GM12878 (cell line): ENCODE measurements around the gene MYT1. TPM values are rescaled to one million over a fixed set of nuclear protein-coding genes. Genes with fewer than 3 reads are reported as not detected.
A peak's percentile ranks its signal among the peaks of the same experiment; 100 is the strongest.

Experiments used
- ATAC-seq: fragments of 200-7000 bp; cut with Tn5 transposase; 3 replicates; pipeline ENCODE4 v1.9.1; 2020; ENCODE audit warnings: mild to moderate bottlenecking, moderate library complexity
- BruUV-seq: library from RNA; stranded (reverse); fragments of 400-500 nt; replicated peaks from 2 replicates; lab custom pipeline; 2021; lab: Mats Ljungman, UMichigan
- CTCF ChIA-PET: fragments of 300-600 bp; sonication (Branson Sonifier 250); formaldehyde crosslinking; extraction: SDS; loops from one replicate; lab custom pipeline; 2021; ENCODE audit warnings: inconsistent platforms; lab: Yijun Ruan, JAX
- POLR2A ChIA-PET: fragments of 350-600 bp; formaldehyde crosslinking; extraction: SDS; loops from one replicate; lab custom pipeline; 2021; ENCODE audit warnings: inconsistent platforms; lab: Charles Lee
- RAD21 ChIA-PET: fragments of 300-600 bp; sonication (Branson Sonifier 250); formaldehyde crosslinking; loops from one replicate; lab custom pipeline; 2023; ENCODE audit warnings: antibody characterized with exemption; ENCODE audit not compliant: unreplicated experiment; lab: Charles Lee
- SMC1A ChIA-PET: fragments of 300-600 bp; sonication (Branson Sonifier 250); formaldehyde crosslinking; loops from one replicate; lab custom pipeline; 2023; ENCODE audit not compliant: unreplicated experiment, uncharacterized antibody; lab: Charles Lee
- DNase-seq: peaks from one replicate; pipeline ENCODE4 v3.0.0-alpha.2; 2011; ENCODE audit warnings: low read depth, low spot score
- FAIRE-seq: peaks from 3 replicates; lab custom pipeline; 2011; peaks lifted over from hg19 to GRCh38; lab: Jason Lieb, UNC
- H2AFZ ChIP-seq: 2 replicates; pipeline ENCODE4 v1.6.0; 2011; ENCODE audit warnings: low read depth, low read length, control low read depth; ENCODE audit not compliant: control insufficient read depth
- H3K27ac ChIP-seq: 2 replicates; pipeline ENCODE4 v1.5.1; 2011; ENCODE audit warnings: control low read depth; ENCODE audit not compliant: control insufficient read depth, insufficient read depth
- H3K27me3 ChIP-seq, 2 experiments: replicated peaks in 1 of 2; 2 replicates each; pipeline versions ENCODE4 v1.6.0 to v1.6.1; 2011; ENCODE audit warnings: low read length in 1 of 2; ENCODE audit not compliant: control insufficient read depth in 2 of 2, insufficient read depth in 2 of 2
- H3K36me3 ChIP-seq, 2 experiments: 2 replicates each; pipeline ENCODE4 v1.5.1; 2011; ENCODE audit warnings: low read length in 1 of 2; ENCODE audit not compliant: control insufficient read depth in 2 of 2, insufficient read depth in 2 of 2
- H3K4me1 ChIP-seq: 2 replicates; pipeline ENCODE4 v1.6.1; 2011; ENCODE audit warnings: mild to moderate bottlenecking, low read length, moderate library complexity, mixed read lengths; ENCODE audit not compliant: control insufficient read depth, insufficient read depth
- H3K4me2 ChIP-seq: 2 replicates; pipeline ENCODE4 v1.6.0; 2011; ENCODE audit warnings: control low read depth; ENCODE audit not compliant: control insufficient read depth, insufficient read depth
- H3K4me3 ChIP-seq: fragments of 200-600 bp; sonication (generic); 2 replicates; pipeline ENCODE4 v1.5.1; 2016
- H3K79me2 ChIP-seq: 2 replicates; pipeline ENCODE4 v1.6.0; 2011; ENCODE audit warnings: low read length; ENCODE audit not compliant: control insufficient read depth, insufficient read depth
- H3K9ac ChIP-seq: 2 replicates; pipeline ENCODE4 v1.8.0; 2011; ENCODE audit warnings: low read length, control low read depth, mixed read lengths; ENCODE audit not compliant: control insufficient read depth, insufficient read depth
- H3K9me3 ChIP-seq: replicated peaks from 3 replicates; pipeline ENCODE4 v1.5.1; 2011; ENCODE audit warnings: mild to moderate bottlenecking, low read length; ENCODE audit not compliant: control insufficient read depth, insufficient read depth
- H4K20me1 ChIP-seq: 2 replicates; pipeline ENCODE4 v1.6.0; 2011; ENCODE audit not compliant: control insufficient read depth, insufficient read depth
- E2F8 ChIP-seq: fragments of 450-650 bp; IDR thresholded peaks from 2 replicates; pipeline ENCODE4 v1.6.1; 2018; ENCODE audit warnings: mild to moderate bottlenecking, low read depth, moderate library complexity; ENCODE audit not compliant: partially characterized antibody
- EED ChIP-seq: sonication (generic); IDR thresholded peaks from 2 replicates; pipeline ENCODE4 v1.6.1; 2016; ENCODE audit warnings: antibody characterized with exemption, low read depth
- KLF5 ChIP-seq: fragments of 450-650 bp; IDR thresholded peaks from 2 replicates; pipeline ENCODE4 v1.6.1; 2014; ENCODE audit warnings: mild to moderate bottlenecking; ENCODE audit not compliant: partially characterized antibody
- MEF2B ChIP-seq: fragments of 450-650 bp; IDR thresholded peaks from 2 replicates; pipeline ENCODE4 v1.6.1; 2018; ENCODE audit warnings: mild to moderate bottlenecking, moderate library complexity; ENCODE audit not compliant: partially characterized antibody, poor library complexity, severe bottlenecking
- NFYB ChIP-seq: IDR thresholded peaks from 2 replicates; pipeline ENCODE4 v1.6.1; 2011; ENCODE audit warnings: low read depth, mild to moderate bottlenecking, low read length, improper control_type of control experiment, moderate library complexity; ENCODE audit not compliant: insufficient read depth
- SMAD5 ChIP-seq: IDR thresholded peaks from 2 replicates; pipeline ENCODE4 v1.6.1; 2016; ENCODE audit warnings: antibody characterized with exemption, low read depth
- SMC3 ChIP-seq: IDR thresholded peaks from 2 replicates; pipeline ENCODE4 v1.6.1; 2011; ENCODE audit warnings: low read length, improper control_type of control experiment, borderline replicate concordance
- SUZ12 ChIP-seq: fragments of 200-600 bp; sonication (generic); IDR thresholded peaks from one replicate; pipeline ENCODE4 v1.6.1; 2018; ENCODE audit warnings: antibody characterized with exemption, mild to moderate bottlenecking; ENCODE audit not compliant: unreplicated experiment
- TARDBP ChIP-seq: IDR thresholded peaks from 2 replicates; pipeline ENCODE4 v1.6.1; 2016; ENCODE audit warnings: borderline replicate concordance
- TBL1XR1 ChIP-seq: IDR thresholded peaks from 2 replicates; pipeline ENCODE4 v1.6.1; 2012; ENCODE audit warnings: low read depth, low read length, improper control_type of control experiment
- WGBS: methylation state at CpG from one replicate; pipeline ENCODE4 v1.1.6; 2016; ENCODE audit warnings: low lambda C conversion rate; ENCODE audit not compliant: insufficient replicate concordance, insufficient coverage; ENCODE audit errors: missing lambda C conversion rate; 5-methylcytosine and 5-hydroxymethylcytosine counted together
- in situ Hi-C: fragments of 300-500 bp; cut with MboI; formaldehyde crosslinking; loops from 9 replicates; pipeline ENCODE4 v1.14.3; 2018; ENCODE audit warnings: mixed read lengths
- intact Hi-C: fragments of 100-400 bp; cut with micrococcal nuclease; formaldehyde crosslinking; loops from one replicate; pipeline ENCODE4 v1.14.2; 2022; ENCODE audit not compliant: unreplicated experiment
- polyA plus RNA-seq, 11 experiments: library from polyadenylated mRNA; depleted of rRNA in 4 of 11; unstranded in 6 of 11; stranded (reverse) in 5 of 11; fragments of >200 nt; fragmentation: Nextera tagmentation in 4 of 11; fragmentation: Illumina TruSeq in 1 of 11; extraction: Ambion mirVana in 4 of 11; extraction: Trizol in 1 of 11; gene quantifications; 1 replicate in 1 of 11; 2 replicates in 10 of 11; pipeline versions ENCODE4 v1.2.1 to v1.2.3, GENCODE V29; 2011 to 2016; ENCODE audit warnings: inconsistent platforms in 2 of 11, missing spikeins in 2 of 11, low read depth in 1 of 11
- total RNA-seq, 4 experiments: library from RNA; depleted of rRNA in 3 of 4; stranded (reverse); fragments of >200 nt in 3 of 4; fragmentation: Illumina TruSeq in 1 of 4; extraction: Trizol in 1 of 4; gene quantifications; 2 replicates each; pipeline versions ENCODE4 v1.2.1 to v1.2.3, GENCODE V29; 2013 to 2021

MYT1 gene
- total and polyA plus RNA-seq, 10 of the 15 experiments (the other 5 are each of a cell fraction or from before 2014, with no cell fraction given) = 0.01 to 0.10 TPM; not detected in 8

GRCh38 chr20:64201653-64202052, 37.4 kb downstream of the MYT1 start:
- 9% methylated on average over 13 of the region's 35 CpGs for WGBS
- Histone ChIP-seq H3K27ac (no peak overlapping the region), H3K79me2 (no peaks in the 10 kb centered on the region), H3K9ac (no peak overlapping the region), H3K4me3 (no peak overlapping the region), H3K4me2 (no peak overlapping the region), H3K4me1 (no peaks in the 10 kb centered on the region), H3K9me3 (no peaks in the 10 kb centered on the region), H4K20me1 (no peaks in the 10 kb centered on the region), H3K27me3 (peaks cover 10 to 14% of the 10 kb centered on the region in 2 experiments), H3K36me3 (no peaks in the 10 kb centered on the region), H2AFZ (no peak overlapping the region)
- ATAC-seq = no peak
- ChIA-PET CTCF (interaction anchor here (0.8 kb wide), 1 partner anchor 22 kb away, joined by 3 read pairs; no protein-coding TSS in a partner anchor), RAD21 (no interaction called here), SMC1A (interaction anchor here (1.3 kb wide), 1 partner anchor 8 kb away, joined by 3 read pairs; no protein-coding TSS in a partner anchor), POLR2A (no interaction called here)
- BruUV-seq = no TSS peak
- DNase-seq = no peak
- intact Hi-C loops = no loop called here
- no peak for TF ChIP-seq TBL1XR1
- TF ChIP-seq SUZ12 = peak; percentile 82
- in situ Hi-C loops = no loop called here
- no peak for FAIRE-seq

GRCh38 chr20:64203037-64203777, 39.0 kb downstream of the MYT1 start:
- ChIA-PET CTCF (no interaction called here), SMC1A (interaction anchor here (1.3 kb wide), 1 partner anchor 9 kb away, joined by 3 read pairs; no protein-coding TSS in a partner anchor), RAD21 (no interaction called here), POLR2A (no interaction called here)
- ATAC-seq (no peak), FAIRE-seq (no peak), DNase-seq (no peak)
- WGBS = 50% methylated on average over 17 of the region's 17 CpGs
- Histone ChIP-seq H3K9me3 (no peaks in the 10 kb centered on the region), H3K9ac (no peak overlapping the region), H3K27me3 (peaks cover 10 to 14% of the 10 kb centered on the region in 2 experiments), H3K4me3 (no peak overlapping the region), H3K27ac (no peak overlapping the region), H3K36me3 (no peaks in the 10 kb centered on the region), H4K20me1 (no peaks in the 10 kb centered on the region), H3K4me2 (no peak overlapping the region), H3K4me1 (no peaks in the 10 kb centered on the region), H2AFZ (no peak overlapping the region), H3K79me2 (no peaks in the 10 kb centered on the region)
- intact Hi-C loops = no loop called here
- BruUV-seq = no TSS peak
- in situ Hi-C loops = no loop called here
- no peak for TF ChIP-seq SMAD5
- no peak for TF ChIP-seq SMC3
- no peak for TF ChIP-seq EED
- no peak for TF ChIP-seq MEF2B
- no peak for TF ChIP-seq TARDBP
- no peak for TF ChIP-seq E2F8
- TF ChIP-seq NFYB = no peak
- no peak for TF ChIP-seq KLF5
